GM18867 (cell line): ENCODE data around the gene CTAGE8.
A peak's percentile ranks its signal among the peaks of the same experiment; 100 is the strongest.
"Not testable (repeated sequence)": the region's sequence is repeated elsewhere in the genome, so short reads cannot be mapped to it uniquely, and the experiment has no call there.

Experiments used
- ATAC-seq: cut with Tn5 transposase; IDR thresholded peaks from one replicate; pipeline ENCODE4 v1.9.1; 2021; ENCODE audit warnings: mild to moderate bottlenecking, moderate library complexity; ENCODE audit not compliant: unreplicated experiment

Gene CTAGE8, protein sequence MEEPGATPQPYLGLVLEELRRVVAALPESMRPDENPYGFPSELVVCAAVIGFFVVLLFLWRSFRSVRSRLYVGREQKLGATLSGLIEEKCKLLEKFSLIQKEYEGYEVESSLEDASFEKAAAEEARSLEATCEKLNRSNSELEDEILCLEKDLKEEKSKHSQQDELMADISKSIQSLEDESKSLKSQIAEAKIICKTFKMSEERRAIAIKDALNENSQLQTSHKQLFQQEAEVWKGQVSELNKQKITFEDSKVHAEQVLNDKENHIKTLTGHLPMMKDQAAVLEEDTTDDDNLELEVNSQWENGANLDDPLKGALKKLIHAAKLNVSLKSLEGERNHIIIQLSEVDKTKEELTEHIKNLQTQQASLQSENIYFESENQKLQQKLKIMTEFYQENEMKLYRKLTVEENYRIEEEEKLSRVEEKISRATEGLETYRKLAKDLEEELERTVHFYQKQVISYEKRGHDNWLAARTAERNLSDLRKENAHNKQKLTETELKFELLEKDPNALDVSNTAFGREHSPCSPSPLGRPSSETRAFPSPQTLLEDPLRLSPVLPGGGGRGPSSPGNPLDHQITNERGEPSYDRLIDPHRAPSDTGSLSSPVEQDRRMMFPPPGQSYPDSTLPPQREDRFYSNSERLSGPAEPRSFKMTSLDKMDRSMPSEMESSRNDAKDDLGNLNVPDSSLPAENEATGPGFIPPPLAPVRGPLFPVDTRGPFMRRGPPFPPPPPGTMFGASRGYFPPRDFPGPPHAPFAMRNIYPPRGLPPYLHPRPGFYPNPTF

DNA sequence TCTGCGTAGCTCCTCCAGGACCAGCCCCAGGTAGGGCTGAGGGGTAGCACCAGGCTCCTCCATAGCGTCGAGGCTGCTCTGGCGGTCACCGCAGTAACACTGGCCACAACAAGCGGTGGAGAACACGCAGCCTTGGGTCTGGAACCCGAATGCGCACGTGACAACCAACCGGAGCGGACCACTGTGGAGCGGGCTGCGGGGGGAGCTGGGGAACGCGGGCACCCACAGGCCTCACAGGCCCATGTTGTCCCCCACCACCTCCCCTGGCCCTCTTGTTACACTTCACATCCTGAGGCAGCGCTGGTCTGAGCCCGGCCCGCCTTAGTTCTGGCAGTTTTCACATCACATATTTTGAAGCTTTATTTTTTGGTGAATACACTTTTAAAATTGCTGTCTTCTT, at the start of gene CTAGE8:
Gene CTAGE8 (minus strand): TSS at position 101 of the 400 bp plus-strand sequence. CDS start 38 bp downstream, at position 63.
- ATAC-seq: not testable (repeated sequence)

DNA sequence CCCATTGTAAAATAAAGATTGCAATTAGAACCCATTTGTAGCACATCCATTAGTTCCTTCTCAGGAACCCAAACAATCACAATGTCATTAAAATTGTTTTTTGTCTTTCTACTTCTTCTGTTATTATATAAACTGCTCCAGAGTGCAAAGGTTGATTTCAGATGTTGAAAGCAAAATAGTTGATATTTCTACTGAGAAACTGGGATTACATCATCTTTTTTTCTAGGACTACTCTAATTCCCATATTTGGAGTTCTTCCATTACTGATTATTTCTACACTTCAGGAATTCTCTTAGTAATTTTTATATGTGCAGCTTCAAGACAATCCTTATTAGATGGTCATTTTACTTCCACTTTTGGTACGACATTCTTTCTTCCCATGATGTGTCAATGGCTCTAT, 48.4 kb upstream of the CTAGE8 start:
- ATAC-seq: not testable (repeated sequence)

DNA sequence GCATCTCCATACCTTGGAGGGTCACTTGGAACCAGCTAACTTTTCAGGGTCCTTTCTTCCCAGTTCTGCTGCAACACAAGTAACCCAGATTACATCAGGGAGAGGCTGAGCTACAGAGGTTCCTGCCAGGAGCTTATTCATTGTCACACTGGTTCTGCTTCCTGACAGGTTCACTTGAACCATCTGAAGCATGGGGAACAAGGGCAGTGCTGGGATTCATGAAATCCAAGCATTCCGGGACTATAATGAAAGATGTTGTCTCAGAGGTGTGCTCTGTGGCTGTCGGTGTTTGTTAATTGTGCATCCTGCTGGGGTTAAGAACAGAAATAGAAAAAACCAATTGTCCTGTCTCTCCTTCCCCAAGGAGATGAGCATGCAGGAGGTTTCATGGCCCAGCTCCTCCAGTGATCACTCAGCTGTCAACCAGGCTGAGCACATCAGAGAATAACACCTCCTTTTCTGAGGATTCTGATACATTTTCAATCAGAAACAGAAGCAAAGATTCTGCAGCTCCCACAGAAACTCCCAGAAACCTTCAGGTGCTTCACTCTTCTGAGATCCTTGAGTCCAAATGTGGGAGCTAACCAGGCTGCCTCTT, 42.9 kb upstream of the CTAGE8 start, which contains the start of gene OR2A1:
Gene OR2A1 (plus strand): TSS at position 548 of the 598 bp plus-strand sequence. CDS start 5,706 bp downstream, outside the sequence.
- not testable (repeated sequence) for ATAC-seq

DNA sequence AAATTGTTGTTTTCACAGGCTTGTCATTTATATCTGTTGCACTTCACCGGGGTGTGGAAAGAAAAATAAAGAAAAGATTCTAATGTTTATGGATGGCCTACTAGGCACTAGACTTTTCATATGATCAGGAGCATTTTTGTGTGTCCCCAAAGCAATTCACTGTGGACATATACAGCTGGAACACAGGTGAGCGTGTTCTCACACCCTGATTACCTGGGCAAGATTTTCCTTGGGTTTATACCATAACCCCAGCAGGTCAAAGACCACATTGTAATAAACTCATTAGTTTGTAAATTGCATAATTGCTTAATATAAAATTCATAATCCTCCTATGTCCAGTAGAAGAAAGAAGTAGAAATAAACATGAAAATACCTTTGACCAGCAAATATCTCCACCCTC, 42.1 kb upstream of the CTAGE8 start:
- ATAC-seq: not testable (repeated sequence)

DNA sequence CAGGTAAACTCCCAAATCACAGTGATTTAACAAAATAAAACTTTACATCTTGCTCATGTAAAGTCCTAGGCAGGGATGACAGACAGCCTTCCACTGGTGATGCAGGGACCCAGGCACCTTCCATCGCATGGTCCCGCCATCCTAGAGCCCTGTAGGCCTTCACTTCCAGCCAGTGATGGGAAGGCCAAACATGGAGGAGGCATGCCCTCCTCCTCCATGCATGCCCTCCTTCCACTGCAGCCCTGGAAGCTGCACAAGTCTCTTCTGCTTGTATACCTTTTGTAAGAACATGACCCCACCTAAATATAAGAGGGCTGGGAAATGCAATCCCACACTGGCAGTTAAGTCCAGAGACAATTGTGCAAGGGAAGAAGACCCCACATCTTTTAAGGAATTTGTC, 40.6 kb upstream of the CTAGE8 start:
- ATAC-seq: not testable (repeated sequence)

DNA sequence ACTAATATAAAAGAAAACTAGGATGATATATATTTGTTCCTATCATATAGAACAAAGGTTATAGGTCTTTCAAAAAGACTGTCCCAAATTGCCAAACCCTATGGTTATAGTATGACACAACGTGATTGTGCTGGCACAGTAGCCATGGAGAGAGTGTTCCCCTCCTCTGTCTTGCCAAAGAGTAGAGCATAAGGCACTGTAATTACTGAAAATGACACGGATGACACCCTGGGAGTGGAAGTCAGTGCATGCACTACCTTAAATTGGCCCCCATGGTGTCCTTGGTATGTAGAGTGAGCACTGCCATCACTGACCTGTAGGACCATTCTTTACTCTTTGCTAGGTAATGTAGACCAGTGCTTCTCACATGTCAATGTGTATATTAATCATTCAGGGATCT, 36.1 kb upstream of the CTAGE8 start:
- not testable (repeated sequence) for ATAC-seq

DNA sequence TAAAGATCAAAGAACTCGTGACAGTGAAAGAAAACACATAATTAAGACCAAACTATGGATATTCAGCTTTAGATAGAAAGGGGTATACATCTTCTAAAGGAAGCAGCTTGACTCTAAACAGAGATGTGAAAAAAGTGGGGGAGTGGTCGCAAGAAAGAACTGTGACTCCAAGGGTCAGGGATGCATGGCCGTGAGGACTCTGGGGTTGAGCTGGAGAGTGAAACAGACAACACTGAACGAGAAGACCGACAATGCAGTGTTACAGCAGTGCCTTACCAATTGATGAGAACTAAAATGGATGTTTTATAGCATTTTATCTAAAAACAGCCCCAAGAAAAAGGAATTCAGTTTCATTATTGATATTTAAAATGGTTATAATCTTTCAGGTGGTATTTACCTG, 34.5 kb upstream of the CTAGE8 start:
- ATAC-seq: not testable (repeated sequence)

DNA sequence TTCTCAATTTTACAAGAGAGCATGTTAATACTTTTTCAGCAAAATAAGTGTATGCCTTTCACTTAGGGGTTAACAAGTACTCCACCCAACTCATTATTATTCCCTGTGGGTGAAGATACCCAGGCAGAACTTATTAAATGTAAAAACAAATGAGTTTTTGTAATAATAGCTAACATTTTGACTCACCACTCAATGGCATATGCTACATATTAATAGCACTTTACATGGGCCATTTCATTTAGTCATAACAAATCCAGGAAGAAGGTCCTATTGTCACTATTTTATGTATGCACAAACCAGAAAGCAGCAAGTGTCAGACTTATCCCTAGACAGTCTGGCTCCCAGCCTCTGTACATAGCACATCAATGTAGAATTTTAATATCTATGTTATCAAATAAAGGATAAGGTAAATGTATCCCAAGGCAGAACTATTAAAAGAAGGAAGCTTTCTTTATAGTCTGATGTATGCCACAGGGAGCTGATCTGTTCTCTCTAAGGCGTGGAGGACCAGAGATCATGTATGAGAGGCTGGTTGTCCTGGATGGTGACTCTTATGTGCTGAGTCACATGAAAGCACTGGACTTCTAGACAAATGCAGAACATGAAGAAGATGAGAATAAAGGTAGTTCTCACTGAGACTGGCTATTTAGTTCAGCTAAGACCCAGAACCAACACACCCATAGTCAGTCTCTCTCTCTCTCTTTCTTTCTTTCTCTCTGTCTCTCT, 33.7 kb upstream of the CTAGE8 start:
- not testable (repeated sequence) for ATAC-seq

DNA sequence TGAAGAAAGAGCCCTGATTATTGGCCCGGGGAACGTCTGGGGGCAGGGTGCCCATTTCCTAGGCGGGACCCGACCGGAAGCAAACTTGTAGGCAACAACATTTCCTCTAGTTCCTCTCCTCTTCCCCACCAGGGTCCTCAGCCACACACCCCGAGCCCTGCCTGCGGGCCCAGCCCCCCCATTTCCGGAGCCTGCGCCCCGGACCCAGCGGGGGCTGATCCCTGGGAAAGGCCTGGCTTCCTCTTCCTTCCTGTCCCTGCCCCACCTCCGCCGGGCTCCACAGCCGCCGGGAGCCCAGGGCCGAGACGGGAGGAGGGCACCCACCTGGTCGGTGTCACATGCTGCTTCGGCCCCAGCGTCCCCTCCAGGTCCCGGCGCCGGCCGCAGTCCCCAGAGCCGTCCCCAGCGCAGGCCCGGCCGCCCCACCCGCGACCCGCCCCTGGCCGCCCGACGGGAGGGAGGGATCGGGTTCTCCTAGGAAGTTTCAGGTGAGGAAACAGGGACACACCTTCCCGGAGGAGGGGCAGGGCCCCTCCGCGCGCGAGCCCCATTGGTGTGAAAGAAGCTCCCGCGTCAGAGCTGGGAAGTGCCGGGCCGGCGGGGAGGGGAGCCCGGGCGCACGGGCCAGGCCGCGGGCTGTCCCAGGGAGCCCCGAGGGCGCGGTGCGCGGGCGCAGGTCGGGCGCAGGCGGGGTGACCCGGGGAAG, 24.9 kb upstream of the CTAGE8 start:
- ATAC-seq: peak; percentile 80

DNA sequence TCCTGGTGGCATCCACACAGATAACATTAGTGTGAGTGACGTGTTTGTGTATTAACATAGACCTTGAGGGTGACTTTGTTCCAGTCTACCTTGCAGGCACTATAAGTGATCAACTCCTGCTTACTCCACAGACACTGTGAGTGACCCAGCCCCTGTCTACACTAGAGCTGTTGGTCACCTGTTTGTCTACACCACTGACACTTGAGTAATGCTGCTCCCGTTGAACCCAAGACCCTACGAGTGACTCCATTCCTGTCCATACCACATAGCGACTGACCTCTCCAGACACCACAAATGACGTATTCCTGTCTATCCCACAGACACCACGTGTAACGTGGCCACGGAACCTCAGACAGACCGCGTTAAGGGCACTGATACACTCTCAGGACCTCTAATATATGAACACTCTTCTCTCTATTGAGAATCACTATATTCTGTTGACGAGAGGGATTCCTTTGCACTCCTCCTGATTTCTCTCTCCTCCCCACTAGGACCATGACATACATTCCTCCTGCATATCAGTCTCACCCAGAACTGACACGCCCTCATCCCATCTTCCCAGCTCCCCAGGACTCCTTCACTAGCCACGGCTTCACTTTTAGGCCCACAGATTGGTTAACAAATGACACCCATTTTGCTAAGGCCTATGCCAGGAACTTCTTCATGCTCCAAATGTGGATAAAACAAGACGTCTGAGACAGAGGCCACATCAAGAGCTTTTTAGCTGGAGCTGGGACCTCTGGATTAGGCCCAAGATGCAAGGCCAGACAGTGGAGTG, 23.5 kb upstream of the CTAGE8 start:
- not testable (repeated sequence) for ATAC-seq

DNA sequence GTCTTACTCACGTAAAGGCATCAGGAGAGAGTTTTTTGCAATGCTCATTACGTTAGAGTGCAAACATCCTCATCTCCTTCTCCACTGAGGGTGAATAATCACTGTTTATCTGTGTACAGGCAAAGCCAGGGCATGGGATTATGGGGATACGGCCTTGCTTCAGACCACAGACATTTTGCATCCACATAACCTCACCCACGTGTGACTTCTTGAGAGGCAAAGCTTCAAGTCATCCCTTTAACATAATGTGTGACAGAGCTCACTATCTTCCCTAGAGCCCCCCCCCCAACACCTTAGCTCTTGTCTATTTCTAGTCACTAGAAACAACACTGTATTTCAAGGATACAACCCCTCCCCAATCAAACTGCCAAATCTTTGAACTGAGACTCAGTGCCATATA, 22.5 kb upstream of the CTAGE8 start:
- ATAC-seq: not testable (repeated sequence)

DNA sequence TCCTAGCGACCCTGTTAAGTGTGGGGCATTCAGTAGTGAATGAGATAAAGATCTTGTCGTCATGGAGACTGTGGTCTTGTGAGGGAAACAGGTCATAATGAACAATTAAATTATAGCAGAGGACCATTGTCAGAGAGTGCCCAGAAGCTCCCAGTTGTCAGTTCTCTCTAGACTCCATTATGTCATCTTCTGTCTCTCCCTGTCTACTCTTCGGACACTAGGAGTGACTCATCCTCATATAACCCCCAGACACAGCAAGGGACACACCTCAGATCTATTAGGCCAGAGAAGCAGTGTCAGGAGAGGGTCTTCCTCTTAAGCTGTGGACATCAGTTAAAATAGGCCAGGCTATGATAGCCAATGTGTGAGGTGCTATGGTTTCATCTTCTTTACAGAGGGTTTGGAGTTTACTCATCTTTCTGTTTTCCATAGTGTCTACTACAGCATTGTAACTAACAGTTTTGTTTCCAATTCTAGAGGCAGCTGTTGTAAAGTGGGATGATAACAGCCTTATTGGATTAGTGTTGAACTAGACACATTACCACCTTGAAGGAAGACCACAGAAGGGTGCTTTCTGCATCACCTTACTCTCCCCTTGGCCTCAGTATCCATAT, 18.2 kb upstream of the CTAGE8 start:
- ATAC-seq: not testable (repeated sequence)

DNA sequence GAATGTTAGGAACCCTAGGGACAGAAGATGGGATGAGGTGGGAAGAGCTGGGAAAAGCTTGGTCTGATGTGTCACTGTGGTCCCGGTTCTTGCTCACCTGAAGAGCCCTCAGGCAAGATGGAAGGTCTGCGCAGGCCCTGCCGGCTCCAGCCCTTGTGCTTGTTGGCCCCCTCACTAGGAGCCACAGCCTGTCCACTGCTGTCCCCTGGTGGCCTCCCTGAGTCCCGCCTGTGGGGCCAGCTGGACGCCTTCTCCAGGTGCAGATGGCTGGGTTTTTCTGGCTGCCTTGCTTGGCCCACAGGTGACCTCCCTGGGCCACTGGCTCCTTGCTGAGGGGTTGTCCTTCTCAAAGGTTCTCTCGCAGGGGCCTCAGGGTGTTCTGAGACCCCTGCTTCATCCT, 14.6 kb upstream of the CTAGE8 start:
- ATAC-seq: not testable (repeated sequence)

DNA sequence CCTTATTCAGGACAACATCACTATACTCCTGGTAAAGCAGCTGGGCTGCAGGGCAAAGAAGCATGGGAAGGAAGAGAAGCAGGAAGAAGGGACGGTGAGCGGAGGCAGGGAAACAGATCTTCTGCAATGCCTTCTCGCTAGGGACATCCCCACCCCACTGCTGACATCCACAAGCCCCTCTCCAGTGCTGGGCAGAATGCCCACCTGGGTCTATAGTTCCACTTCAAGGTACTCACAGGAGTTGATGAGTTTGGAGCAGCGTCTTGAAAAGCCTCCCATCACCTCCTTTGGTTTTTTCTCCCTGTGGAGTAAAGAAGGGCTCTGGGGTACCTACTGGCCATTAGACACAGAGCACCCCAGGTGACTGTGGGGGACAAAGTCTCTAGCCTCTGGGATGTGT, 13.4 kb upstream of the CTAGE8 start:
- not testable (repeated sequence) for ATAC-seq

DNA sequence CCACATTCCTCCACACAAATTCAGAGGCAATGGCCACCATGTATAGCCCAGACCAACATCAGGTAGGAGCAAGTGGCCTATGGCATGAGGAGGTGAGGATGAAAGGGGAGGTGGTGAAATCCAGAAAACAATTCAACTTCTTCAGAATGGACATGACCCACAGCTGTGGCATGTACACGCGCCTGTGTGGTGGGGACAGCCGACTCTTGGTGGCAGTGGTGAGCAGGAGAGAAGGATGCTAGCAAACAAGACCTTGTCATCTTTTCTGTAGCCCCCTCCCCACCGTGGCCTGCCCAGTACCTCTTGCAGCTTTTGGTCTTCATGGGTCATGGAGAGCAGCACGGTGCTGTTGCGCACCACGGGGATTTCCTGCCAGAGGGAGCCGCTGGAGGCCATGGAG, 12.9 kb upstream of the CTAGE8 start:
- not testable (repeated sequence) for ATAC-seq

DNA sequence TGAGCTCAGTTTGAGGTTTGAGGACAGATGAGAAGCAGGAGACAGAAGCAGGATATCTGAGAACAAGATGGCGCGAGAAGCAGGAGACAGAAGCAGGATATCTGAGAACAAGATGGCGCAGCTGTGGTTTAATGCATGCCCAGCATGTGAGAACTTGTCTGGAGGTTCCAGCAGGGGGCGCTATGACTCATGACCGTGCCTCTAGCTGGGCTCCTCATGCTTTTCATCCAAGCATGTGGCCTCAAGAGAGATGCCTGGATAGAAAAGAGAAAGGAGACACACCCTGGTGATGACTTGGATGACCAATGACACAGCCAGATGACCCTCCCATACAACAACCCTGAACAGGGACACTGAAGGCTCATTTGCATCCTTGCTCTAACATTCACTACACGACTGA, 10.9 kb upstream of the CTAGE8 start:
- ATAC-seq: peak; percentile 47

DNA sequence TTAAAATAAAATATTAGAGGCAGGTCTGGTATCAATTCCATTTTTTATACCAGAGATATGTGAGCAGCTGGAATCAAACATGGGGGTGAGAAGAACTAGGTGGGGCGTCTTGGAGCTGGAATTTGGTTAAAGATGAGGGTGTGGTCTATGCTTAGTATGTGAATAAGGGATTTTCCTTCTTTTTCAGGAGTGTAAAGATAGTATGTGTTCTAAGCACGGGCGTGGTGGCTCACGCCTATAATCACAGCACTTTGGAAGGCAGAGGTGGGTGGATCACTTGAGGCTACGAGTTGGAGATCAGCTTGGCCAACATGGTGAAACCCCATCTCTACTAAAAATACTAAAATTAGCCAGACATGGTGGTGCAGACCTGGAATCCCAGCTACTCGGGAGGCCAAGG, 6.2 kb upstream of the CTAGE8 start:
- not testable (repeated sequence) for ATAC-seq

DNA sequence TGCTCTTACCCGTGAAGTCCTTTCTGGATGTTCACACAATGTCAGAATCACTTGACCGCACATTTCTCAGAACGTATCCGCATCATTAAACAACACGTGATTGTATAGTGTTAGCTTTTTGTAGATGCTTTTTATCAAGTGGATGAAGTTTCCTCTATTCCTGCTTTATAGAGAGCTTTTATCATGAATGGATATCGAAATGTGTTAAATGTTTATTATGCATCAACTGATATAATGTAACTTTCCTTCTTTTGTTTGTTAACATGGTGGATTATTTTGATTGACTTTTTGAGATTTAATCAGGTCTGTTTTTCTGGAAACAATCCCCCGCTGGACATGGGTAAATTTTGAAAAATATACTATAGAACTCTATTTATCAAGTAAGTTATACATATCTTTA, 4.4 kb downstream of the CTAGE8 start, which contains the start of gene OR2A7:
Gene OR2A7 (minus strand): TSS at position 101 of the 400 bp plus-strand sequence. CDS start 5,164 bp downstream, outside the sequence.
- ATAC-seq: not testable (repeated sequence)

DNA sequence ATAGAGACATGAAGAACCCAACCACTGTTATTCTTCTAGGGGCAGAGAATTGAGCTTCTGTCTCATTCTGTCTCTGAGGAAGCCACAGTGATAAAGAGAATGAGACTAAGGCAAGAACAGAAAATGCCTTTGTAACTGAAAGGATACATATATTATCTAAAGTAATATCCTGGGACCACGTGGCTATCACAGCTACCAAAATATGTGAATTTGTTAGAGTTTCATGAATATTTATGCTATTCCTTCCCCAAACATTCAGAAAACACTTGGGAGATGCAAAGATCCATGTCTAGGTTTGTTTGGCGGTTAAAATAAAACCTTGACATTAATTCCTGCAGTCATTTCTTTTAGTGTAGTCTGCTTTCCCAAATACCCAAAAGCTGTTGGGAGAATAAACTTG, 7.0 kb downstream of the CTAGE8 start:
- not testable (repeated sequence) for ATAC-seq
